Measurements from ENCODE around the gene TMEM131. TPM values are rescaled to one million over a fixed set of nuclear protein-coding genes. Genes with fewer than 3 reads are reported as not detected.
"Not testable (repeated sequence)": the region's sequence is repeated elsewhere in the genome, so short reads cannot be mapped to it uniquely, and the experiment has no call there.

The TMEM131 gene
- 38.0 and 38.8 TPM in 2 replicates for total RNA-seq

- intact Hi-C loops (cut with micrococcal nuclease): loop anchor here (1.0 to 10.0 kb wide), 16 partner anchors 91 to 1849 kb away; partner anchors contain the start of genes ACTR1B, C2orf15, COA5 and COX5B
Observed at GRCh38 chr2:97995734-97996624, at the start of gene TMEM131. TMEM131 (minus strand) TSS chr2:97995948; CDS start chr2:97995662, 286 bp downstream.

DNA sequence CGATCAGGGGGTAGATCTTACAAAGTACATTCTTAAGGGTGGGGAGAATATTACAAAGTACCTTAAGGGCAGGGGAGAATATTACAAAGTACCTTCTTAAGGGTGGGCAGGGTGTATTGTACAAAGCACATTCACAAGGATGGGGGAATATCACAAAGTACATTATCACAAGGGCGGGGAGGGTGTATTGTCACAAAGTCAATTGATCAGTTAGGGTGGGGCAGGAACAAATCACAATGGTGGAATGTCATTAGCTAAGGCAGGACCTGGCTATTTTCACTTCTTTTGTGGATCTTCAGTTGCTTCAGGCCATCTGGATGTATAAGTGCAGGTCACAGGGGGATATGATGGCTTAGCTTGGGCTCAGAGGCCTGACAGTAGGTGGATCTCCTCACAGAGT, 49.0 kb upstream of the TMEM131 start:
- intact Hi-C loops (cut with micrococcal nuclease): not testable (repeated sequence)

DNA sequence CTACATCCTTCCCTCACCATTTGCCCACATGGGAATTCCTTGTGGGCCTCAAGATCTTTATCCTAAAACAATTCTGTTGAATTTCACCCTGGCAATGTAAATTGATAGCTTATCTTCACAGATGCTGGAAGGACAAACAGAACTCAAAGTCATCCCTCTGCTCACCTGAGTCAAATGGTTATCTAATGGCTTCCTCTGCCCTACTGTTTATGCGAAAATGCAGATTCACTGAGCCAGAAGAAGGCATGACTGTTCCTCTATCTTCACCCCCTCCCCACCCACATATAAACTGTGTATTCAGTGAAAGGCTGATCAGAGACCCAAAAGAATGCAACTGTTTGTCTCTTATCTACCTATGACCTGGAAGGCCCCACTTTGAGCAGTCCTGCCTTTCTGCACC, 47.4 kb upstream of the TMEM131 start:
- intact Hi-C loops (cut with micrococcal nuclease): no loop called here

- intact Hi-C loops (cut with micrococcal nuclease): no loop called here
Observed at GRCh38 chr2:98040331-98040939, 44.7 kb upstream of the TMEM131 start.

GRCh38 chr2:98039085-98039756, 43.5 kb upstream of the TMEM131 start:
- intact Hi-C loops (cut with micrococcal nuclease): no loop called here

GRCh38 chr2:98037666-98038336, 42.1 kb upstream of the TMEM131 start:
- intact Hi-C loops (cut with micrococcal nuclease): no loop called here

- intact Hi-C loops (cut with micrococcal nuclease): no loop called here
Observed at GRCh38 chr2:98037206-98037605, 41.5 kb upstream of the TMEM131 start.

GRCh38 chr2:98036349-98037000, 40.7 kb upstream of the TMEM131 start:
- intact Hi-C loops (cut with micrococcal nuclease): no loop called here

DNA sequence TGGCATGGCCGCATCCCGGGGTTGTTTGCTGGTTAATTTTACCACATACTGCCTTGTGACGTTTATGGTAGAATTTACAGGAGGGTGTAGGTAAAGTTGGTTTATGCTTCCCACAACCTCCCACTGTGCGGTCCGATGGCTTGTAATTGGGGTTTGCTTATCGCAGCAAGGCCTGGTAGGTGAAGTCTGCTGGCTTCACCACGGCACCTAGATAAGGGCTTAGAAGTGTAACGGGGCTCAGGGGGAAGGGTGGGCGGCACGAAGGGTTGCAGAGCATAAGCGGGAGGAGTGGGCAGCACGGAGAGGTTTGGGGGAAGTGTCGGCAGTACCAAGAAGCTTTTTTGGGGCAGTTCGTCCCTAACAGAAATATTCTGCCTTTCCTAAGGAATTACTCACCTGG, 39.0 kb upstream of the TMEM131 start:
- intact Hi-C loops (cut with micrococcal nuclease): no loop called here

- intact Hi-C loops (cut with micrococcal nuclease): no loop called here
Observed at GRCh38 chr2:98032086-98032485, 36.3 kb upstream of the TMEM131 start.

- intact Hi-C loops (cut with micrococcal nuclease): no loop called here
Observed at GRCh38 chr2:98029718-98030222, 34.0 kb upstream of the TMEM131 start.

GRCh38 chr2:98028931-98029717, 33.4 kb upstream of the TMEM131 start:
- intact Hi-C loops (cut with micrococcal nuclease): no loop called here

DNA sequence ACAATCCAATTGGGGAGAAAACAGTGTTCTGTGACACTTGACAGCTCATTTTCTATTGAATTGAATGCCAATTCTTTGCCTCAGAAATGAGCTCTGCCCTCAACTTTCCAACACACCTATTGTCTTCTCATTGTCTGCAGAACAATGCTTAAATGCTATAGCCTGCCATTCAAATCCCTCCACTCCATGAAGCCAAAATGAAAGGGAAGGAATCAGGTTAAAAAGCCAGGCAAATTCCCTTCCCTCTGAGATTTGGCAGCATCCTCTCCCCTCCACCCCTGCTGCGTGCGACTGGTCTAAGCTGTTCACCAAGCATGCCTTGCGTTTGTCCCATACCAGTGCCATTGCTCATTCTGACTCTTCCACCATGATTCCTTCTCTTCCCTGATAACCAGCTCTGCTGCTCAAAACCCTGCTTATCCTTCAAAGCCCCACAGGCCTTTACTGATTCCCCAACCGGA, 32.4 kb upstream of the TMEM131 start:
- intact Hi-C loops (cut with micrococcal nuclease): no loop called here

- intact Hi-C loops (cut with micrococcal nuclease): no loop called here
Observed at GRCh38 chr2:98027538-98027937, 31.8 kb upstream of the TMEM131 start.

GRCh38 chr2:98026927-98027522, 31.3 kb upstream of the TMEM131 start:
- intact Hi-C loops (cut with micrococcal nuclease): no loop called here

- intact Hi-C loops (cut with micrococcal nuclease): no loop called here
Observed at GRCh38 chr2:98026292-98026691, 30.5 kb upstream of the TMEM131 start.

GRCh38 chr2:98025481-98026037, 29.8 kb upstream of the TMEM131 start:
- intact Hi-C loops (cut with micrococcal nuclease): no loop called here

DNA sequence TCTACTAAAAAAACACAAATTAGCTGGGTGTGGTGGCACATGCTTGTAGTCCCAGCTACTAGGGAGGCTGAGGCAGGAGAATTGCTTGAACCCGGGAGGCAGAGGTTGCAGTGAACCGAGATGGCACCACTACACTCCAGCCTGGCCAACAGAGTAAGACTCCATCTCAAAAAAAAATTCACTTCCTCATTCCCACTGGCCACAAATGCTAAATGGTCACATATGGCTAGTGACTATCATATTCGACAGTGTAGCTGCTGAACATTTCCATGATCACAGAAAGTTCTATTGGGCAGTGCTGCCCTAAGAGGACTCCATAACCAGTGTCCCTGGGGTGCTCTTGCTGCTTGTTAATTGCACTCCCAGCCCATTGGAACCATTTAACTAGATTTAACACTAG, 26.3 kb upstream of the TMEM131 start:
- intact Hi-C loops (cut with micrococcal nuclease): not testable (repeated sequence)

Measured in T-helper 1 cell treated with Interleukin-12 subunit alpha and Interleukin-12 subunit beta and Interleukin-4 antibody, amounts not matched to agents 30 ng/mL and 1 ng/mL, for 36 hours (primary cell).